Kidney epithelial cell (primary cell): ENCODE data around the gene CCNT1. TPM values are rescaled to one million over a fixed set of nuclear protein-coding genes. Genes with fewer than 3 reads are reported as not detected.

Experiments
- DNase-seq: peaks from one replicate; pipeline ENCODE4 v3.0.0-alpha.2; 2010; ENCODE audit warnings: low read depth
- H3K27me3 ChIP-seq: 2 replicates; pipeline ENCODE4 v1.6.0; 2011; ENCODE audit warnings: low read length; ENCODE audit not compliant: control insufficient read depth, insufficient read depth
- H3K36me3 ChIP-seq: 2 replicates; pipeline ENCODE4 v1.5.1; 2011; ENCODE audit warnings: low read length; ENCODE audit not compliant: control insufficient read depth, insufficient read depth
- H3K4me3 ChIP-seq: 2 replicates; pipeline ENCODE4 v1.5.1; 2011; ENCODE audit warnings: low read depth, mild to moderate bottlenecking, control low read depth, low read length
- total RNA-seq: library from RNA; depleted of rRNA; stranded (reverse); fragments of >200 nt; gene quantifications from 2 replicates; pipeline ENCODE4 v1.2.3, GENCODE V29; 2015
- TF ChIP-seq, protein P1 (sequence below): IDR thresholded peaks from 2 replicates; pipeline ENCODE4 v1.5.1; 2011; ENCODE audit warnings: mild to moderate bottlenecking, moderate library complexity, low read length, control low read depth, inconsistent platforms; ENCODE audit not compliant: insufficient read depth, poor library complexity, severe bottlenecking

CCNT1 gene
- total RNA-seq, 1 donor from 2014 or later: 29.5 TPM

DNA sequence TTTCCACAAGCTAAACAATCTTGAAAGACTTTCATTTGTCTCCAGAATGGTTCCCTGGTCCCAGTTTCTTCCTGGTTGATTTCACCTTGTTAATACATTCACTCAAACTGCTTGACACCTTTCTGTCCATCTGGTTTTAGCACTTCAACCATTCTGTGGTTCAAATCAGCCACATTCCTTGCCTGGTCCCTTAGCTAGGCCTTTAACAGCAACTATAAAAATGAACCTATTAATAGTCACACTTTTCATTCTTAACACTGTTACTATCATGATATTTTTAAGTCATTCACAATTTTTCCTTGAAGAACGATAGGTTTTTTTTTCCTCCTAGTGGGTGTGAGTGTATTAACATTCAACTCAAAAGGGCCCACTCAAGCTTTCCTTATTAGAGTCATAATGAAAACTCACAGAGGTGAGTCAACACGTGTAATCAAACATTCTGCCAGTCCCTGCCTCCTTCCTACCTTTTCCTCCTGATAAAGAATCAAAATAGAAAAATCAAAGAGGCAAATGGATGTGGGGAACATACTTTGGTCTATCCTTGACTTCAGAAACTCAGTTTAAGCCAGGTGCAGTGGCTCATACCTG, 34.4 kb upstream of the CCNT1 start:
- TF ChIP-seq, protein P1, sequence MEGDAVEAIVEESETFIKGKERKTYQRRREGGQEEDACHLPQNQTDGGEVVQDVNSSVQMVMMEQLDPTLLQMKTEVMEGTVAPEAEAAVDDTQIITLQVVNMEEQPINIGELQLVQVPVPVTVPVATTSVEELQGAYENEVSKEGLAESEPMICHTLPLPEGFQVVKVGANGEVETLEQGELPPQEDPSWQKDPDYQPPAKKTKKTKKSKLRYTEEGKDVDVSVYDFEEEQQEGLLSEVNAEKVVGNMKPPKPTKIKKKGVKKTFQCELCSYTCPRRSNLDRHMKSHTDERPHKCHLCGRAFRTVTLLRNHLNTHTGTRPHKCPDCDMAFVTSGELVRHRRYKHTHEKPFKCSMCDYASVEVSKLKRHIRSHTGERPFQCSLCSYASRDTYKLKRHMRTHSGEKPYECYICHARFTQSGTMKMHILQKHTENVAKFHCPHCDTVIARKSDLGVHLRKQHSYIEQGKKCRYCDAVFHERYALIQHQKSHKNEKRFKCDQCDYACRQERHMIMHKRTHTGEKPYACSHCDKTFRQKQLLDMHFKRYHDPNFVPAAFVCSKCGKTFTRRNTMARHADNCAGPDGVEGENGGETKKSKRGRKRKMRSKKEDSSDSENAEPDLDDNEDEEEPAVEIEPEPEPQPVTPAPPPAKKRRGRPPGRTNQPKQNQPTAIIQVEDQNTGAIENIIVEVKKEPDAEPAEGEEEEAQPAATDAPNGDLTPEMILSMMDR: no peak

DNA sequence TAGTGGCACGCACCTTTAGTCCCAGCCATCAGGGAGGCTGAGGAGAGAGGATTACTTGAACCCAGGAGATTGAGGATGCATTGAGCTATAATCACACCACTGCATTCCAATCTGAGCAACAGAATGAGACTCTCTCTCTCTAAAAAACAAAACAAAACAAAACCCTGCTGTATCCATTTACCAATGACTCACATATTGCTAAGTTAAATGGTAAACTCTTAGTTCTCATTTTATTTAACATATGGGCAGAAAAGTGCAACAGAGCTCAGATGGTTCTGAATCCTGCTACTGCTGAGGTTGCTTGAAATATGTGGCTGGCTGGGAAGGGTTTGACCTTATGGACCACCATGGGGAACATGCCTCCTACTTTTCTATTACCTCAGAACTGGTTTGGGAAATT, 33.7 kb upstream of the CCNT1 start:
- TF ChIP-seq, protein P1: no peak
- no peaks in the 10 kb centered on the region for H3K36me3 ChIP-seq
- no peak for DNase-seq
- H3K4me3 ChIP-seq: no peak overlapping the region
- no peaks in the 10 kb centered on the region for H3K27me3 ChIP-seq

More for the DNA sequence above, 34.4 kb upstream of the CCNT1 start:
- Histone ChIP-seq H3K36me3 (no peaks in the 10 kb centered on the region), H3K27me3 (no peaks in the 10 kb centered on the region), H3K4me3 (no peak overlapping the region)
- no peak for DNase-seq

DNA sequence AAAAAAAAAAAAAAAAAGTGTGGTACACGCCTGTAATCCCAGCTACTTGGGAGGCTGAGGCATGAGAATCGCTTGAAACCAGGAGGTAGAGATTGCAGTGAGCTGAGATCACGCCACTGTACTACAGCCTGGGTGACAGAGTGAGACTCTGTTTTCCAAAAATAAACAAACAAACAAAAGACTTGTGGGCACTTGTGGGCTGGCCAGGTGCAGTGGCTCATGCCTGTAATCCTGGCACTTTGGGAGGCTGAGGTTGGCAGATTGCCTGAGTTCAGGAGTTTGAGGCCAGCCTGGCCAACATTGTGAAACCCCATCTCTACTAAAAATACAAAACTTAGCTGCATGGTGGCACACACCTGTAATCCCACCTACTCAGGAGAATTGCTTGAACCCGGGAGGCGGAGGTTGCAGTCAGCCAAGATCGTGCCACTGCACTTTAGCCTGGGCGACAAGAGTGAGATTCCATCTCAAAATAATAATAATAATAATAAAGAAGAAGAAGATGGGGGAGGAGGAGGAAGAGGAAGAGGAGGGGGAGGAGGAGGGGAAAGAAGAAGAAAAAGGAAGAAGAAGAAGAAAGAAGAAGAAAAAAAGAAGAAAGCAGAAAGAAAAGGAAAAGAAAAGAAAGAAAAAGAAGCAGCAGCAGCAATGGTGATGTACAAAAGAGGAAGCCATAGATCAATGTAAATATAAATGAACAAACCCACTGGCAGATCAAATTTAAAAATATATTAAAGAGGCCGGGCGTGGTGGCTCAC, 27.9 kb upstream of the CCNT1 start:
- Histone ChIP-seq H3K4me3 (no peak overlapping the region), H3K27me3 (peaks cover 2% of the 10 kb centered on the region), H3K36me3 (no peaks in the 10 kb centered on the region)
- no peak for DNase-seq
- TF ChIP-seq, protein P1: no peak

DNA sequence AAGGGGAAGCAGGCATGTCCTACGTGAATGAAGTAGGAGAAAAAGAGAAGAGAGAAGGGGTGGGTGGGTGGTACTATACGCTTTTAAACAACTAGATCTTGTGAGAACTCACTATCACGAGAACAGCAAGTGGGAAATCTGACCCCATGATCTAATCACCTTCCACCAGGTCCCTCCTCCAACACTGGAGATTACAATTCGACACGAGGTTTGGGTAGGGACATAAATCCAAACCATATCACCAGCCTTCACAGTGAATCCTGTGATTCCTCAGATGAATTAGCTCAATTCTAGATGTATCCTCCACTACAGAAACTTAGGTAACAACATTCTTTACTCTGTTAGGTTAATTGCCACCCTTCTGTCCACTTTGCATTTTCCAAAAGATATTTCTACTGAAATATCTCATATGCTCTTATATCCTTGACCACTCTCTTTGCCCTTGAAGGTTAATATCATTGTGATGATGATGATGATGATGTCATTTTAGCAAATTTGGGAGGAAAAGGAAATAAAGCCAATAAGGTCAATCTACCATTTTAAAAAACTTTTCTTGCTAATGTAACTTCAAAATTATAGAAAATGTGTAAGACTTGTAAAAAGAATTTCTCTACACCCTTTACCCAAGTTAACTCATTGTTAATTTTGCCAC, 23.2 kb upstream of the CCNT1 start:
- Histone ChIP-seq H3K27me3 (peaks cover 2% of the 10 kb centered on the region), H3K36me3 (no peaks in the 10 kb centered on the region), H3K4me3 (no peak overlapping the region)
- TF ChIP-seq, protein P1: no peak
- DNase-seq: no peak

DNA sequence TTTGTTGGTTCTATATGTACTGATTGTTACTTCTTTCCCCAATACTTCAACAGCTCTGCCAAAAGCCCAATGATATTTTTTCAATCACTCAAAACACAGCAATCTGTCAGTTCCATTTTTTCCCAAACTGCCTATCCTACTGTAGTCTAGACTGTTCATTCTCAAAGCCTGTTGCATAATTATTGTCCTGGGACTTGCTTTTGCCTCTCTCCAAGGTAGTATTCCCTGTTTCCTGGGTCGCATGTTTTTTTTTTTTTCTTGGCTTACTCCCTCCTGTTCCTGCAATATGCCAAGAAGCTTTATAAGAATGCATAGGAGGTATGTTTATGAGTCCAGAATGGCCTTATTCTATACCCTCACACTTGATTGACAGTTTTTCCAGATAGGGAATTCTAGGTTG, 19.9 kb upstream of the CCNT1 start:
- Histone ChIP-seq H3K36me3 (no peaks in the 10 kb centered on the region), H3K4me3 (no peak overlapping the region), H3K27me3 (peaks cover 2% of the 10 kb centered on the region)
- TF ChIP-seq, protein P1: no peak
- DNase-seq: no peak
